ENCODE results near the gene ZNF710.

DNA sequence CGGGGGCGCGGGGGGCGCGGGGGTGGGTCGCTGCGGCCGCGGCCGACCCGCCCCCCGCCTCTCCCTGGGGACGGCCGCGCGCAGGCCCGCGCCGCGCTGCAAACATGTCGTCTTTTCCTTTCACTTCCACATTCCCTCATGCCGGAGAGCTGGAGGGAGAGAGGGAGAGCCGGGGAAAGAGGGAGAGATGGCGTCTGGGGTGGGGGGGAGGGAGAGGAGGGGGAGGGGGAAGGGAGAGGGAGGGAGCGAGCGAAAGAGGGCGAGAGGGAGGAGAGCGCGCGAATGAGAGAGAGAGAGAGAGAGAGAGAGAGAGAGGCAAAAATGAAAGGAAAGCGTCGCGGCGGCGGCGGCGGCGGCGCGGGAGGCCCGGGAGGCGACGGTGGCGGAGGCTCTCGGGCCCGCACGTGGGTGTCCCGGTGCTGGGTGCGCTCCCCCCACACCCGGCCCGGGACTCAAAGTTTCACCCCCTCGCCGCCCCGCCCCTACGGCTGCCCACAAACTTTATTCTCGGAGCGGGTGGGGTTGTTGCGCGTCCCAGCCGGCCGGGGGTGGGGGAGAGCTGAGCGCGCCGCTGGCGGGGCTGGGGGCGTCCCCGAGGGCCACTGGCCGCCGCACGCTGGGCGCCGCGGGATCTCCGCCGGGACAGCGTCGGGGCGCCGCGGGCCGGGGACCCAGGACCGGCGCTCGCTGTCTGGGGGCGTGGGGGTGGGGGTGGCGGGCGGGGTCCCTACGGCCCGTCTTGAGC is 731 bp downstream of the ZNF710 start:
- TF ChIP-seq EZH2 (IDR thresholded peaks at IDR 0.05; ENCODE audit: borderline replicate concordance, low read depth, low read length, poor library complexity, severe bottlenecking) = no peak
- TF ChIP-seq, protein P1, sequence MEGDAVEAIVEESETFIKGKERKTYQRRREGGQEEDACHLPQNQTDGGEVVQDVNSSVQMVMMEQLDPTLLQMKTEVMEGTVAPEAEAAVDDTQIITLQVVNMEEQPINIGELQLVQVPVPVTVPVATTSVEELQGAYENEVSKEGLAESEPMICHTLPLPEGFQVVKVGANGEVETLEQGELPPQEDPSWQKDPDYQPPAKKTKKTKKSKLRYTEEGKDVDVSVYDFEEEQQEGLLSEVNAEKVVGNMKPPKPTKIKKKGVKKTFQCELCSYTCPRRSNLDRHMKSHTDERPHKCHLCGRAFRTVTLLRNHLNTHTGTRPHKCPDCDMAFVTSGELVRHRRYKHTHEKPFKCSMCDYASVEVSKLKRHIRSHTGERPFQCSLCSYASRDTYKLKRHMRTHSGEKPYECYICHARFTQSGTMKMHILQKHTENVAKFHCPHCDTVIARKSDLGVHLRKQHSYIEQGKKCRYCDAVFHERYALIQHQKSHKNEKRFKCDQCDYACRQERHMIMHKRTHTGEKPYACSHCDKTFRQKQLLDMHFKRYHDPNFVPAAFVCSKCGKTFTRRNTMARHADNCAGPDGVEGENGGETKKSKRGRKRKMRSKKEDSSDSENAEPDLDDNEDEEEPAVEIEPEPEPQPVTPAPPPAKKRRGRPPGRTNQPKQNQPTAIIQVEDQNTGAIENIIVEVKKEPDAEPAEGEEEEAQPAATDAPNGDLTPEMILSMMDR (conservative IDR thresholded peaks at IDR 0.05; ENCODE audit: low read depth, low read length) = no peak

Data from A673 (cell line).